SK-N-SH (cell line): ENCODE results near the gene RCHY1.

Experiments used
- CHD2 ChIP-seq: fragments of 150-350 bp; IDR thresholded peaks from 2 replicates; pipeline ENCODE4 v1.6.1; 2018; ENCODE audit warnings: low read length; ENCODE audit not compliant: partially characterized antibody
- CTCF ChIP-seq: fragments of 200-600 bp; sonication (generic); IDR thresholded peaks from 2 replicates; pipeline ENCODE4 v1.6.1; 2017; ENCODE audit warnings: antibody characterized with exemption, mild to moderate bottlenecking, moderate library complexity
- EZH2phosphoT487 ChIP-seq: fragments of 200-600 bp; sonication (generic); IDR thresholded peaks from 2 replicates; pipeline ENCODE4 v1.6.1; 2017; ENCODE audit warnings: low read depth, mixed run types, mild to moderate bottlenecking, antibody characterized with exemption, moderate library complexity, borderline replicate concordance
- MAX ChIP-seq: IDR thresholded peaks from 2 replicates; pipeline ENCODE4 v1.4.0; 2012; ENCODE audit warnings: low read depth
- SMC3 ChIP-seq: IDR thresholded peaks from 2 replicates; pipeline ENCODE4 v1.6.1; 2012; ENCODE audit warnings: low read depth, low read length, improper control_type of control experiment

- TF ChIP-seq CHD2 (no peak), MAX (no peak), CTCF (no peak), EZH2phosphoT487 (no peak), SMC3 (no peak)
These were observed 44.3 kb downstream of the RCHY1 start for GRCh38 chr4:75469896-75470295.
